Measurements from ENCODE around the gene ADAMTS12.

The ADAMTS12 gene

DNA sequence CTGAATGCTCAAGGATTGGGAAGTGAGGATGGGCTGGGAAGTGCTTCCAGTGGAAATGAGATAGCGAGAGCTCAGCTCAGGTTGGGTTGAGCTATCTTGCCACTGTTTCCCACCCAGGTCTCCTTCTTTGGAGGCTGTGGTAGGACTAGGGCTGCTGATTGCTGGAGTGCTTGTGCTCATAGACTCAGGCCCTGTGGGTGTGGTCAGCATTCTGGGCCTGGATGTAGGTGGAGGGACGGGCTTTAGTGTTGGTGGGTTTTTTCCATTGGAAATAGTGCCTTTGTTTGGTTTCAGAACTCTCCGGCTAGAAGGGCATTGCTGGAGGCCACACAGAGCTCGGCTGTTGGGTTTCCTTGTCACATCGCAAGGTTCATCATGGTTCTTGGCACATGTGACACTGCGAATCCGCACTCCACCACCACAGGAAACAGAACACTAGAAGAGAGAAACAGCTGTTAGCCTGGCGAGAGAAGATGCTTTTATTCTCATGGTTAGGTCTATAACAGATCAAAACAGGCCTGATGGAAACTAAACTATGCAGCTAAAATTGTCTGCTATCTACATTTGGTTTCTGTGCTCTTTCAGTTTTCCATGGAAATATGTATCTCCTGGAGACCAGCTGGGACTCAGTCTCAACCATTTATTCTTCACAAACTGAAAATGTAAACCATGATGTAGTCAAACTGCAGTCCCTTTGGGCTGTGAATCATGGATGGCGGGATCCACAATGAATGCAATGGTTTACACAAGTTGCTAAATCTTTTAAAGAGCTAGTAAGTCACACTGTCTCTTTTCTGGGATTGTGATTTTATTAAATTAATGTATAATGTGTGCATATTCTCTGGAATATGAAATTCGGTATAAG lies 314.8 kb downstream of the ADAMTS12 start:
- H3K27me3 ChIP-seq: no peaks in the 10 kb centered on the region
- no peak overlapping the region for H3K4me3 ChIP-seq
- intact Hi-C loops (cut with DNase I; ENCODE audit: low total_unique reads): no loop called here
- no peaks in the 10 kb centered on the region for H3K4me1 ChIP-seq
- H3K36me3 ChIP-seq: peaks cover 0 to 9% (median 3%) of the 10 kb centered on the region in 3 donors
- no peaks in the 10 kb centered on the region for H3K9me3 ChIP-seq
- DNase-seq: no peak
- TF ChIP-seq, protein P1, sequence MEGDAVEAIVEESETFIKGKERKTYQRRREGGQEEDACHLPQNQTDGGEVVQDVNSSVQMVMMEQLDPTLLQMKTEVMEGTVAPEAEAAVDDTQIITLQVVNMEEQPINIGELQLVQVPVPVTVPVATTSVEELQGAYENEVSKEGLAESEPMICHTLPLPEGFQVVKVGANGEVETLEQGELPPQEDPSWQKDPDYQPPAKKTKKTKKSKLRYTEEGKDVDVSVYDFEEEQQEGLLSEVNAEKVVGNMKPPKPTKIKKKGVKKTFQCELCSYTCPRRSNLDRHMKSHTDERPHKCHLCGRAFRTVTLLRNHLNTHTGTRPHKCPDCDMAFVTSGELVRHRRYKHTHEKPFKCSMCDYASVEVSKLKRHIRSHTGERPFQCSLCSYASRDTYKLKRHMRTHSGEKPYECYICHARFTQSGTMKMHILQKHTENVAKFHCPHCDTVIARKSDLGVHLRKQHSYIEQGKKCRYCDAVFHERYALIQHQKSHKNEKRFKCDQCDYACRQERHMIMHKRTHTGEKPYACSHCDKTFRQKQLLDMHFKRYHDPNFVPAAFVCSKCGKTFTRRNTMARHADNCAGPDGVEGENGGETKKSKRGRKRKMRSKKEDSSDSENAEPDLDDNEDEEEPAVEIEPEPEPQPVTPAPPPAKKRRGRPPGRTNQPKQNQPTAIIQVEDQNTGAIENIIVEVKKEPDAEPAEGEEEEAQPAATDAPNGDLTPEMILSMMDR (IDR thresholded peaks at IDR 0.05): no peak
- H3K27ac ChIP-seq: no peak overlapping the region

DNA sequence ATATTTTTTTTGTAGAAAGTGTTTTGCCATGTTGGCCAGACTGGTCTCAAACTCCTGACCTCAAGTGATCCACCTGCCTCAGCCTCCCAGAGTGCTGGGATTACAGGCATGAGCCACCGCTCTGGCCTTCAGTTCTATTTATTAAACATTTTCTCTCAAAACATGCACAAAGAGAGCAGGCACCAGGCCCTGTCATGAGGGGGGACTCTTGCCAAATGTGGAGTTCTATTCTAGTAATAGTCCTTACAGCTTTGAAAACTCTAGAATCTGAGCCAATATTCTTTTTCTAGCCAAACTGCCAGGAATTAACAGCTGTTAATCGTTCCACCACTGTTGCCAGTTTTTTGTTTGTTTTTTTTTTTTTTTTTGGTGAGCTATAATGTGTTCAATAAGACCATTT lies 326.5 kb downstream of the ADAMTS12 start:
- H3K27me3 ChIP-seq: no peaks in the 10 kb centered on the region
- H3K9me3 ChIP-seq: no peaks in the 10 kb centered on the region
- H3K27ac ChIP-seq: peak overlapping the region; percentile 13 to 60
- H3K4me1 ChIP-seq: peaks cover 0 to 34% (median 0%) of the 10 kb centered on the region in 4 donors
- H3K4me3 ChIP-seq: no peak overlapping the region
- no peaks in the 10 kb centered on the region for H3K36me3 ChIP-seq
- DNase-seq: peak; percentile 42 to 77
- intact Hi-C loops (cut with DNase I; ENCODE audit: low total_unique reads): no loop called here
- TF ChIP-seq, protein P1 (IDR thresholded peaks at IDR 0.05): no peak

DNA sequence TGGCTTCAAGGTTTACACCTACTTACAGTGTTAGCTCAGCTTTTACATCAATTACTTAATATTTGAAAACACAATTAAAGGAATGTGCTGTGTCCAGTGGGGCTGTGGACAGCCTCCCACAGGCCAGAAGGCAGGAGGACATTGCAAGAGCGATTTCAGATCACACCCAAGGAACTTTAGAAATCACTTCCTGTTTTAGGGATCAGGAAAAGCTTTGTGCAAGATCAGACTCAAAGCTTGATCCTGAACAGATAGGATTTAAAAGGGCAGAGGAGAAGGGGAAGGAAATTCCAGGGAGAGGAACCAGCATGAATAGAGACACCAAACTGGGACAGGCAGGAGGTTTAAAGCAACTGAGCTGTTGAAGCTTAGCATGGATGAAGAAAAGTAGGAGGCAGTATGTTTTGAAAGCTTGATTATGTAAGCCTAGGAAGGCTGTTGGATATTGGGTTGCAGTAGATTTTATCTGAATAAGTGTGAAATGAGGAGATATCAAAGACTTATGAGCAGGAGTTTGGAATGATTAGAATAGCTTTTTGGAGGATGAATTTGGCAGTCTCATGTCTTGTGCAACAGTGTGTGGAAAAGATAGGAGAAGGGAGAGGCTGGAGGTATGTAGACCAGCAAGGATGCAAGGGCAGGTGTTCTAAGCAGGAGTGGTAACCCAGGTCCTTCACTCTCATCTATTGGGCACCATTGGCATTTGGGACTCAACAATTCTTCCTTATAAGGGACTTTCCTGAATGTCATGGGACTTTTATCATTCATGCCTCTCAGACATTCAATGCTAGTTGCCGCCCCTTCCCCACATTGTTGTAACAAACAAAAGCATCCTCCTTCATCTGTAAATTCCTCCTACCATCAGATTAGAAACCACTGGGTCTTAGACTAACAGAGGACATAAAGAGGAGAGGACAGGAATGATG lies 327.5 kb downstream of the ADAMTS12 start:
- Histone ChIP-seq H3K27me3 (no peaks in the 10 kb centered on the region), H3K4me1 (peaks cover 0 to 34% (median 0%) of the 10 kb centered on the region in 4 donors), H3K27ac (peak overlapping the region in 1 of 2 donors; percentile 60), H3K9me3 (no peaks in the 10 kb centered on the region), H3K4me3 (no peak overlapping the region), H3K36me3 (no peaks in the 10 kb centered on the region)
- no peak for DNase-seq
- TF ChIP-seq, protein P1 (IDR thresholded peaks at IDR 0.05): no peak
- intact Hi-C loops (cut with DNase I; ENCODE audit: low total_unique reads): no loop called here

DNA sequence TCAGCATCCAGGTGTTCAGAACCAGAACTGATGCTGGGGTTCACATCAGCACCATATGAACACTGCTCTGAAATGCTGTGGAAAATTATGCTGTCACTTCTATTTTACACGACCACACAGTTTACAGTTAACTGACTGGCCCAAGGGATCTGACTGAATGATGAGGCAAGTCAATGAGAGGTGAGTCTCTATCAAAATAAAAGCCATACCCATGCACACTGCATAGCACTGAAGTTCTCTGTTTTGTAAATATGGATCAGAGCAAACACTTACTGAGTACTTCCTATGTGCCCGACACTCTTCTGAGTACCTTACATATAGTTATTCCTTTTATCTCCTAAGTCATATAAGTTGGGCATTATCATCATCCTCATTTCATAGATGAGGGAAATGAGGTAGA lies 328.3 kb downstream of the ADAMTS12 start:
- H3K4me3 ChIP-seq: no peak overlapping the region
- H3K9me3 ChIP-seq: no peaks in the 10 kb centered on the region
- TF ChIP-seq, protein P1 (IDR thresholded peaks at IDR 0.05): no peak
- peaks cover 0 to 41% (median 2%) of the 10 kb centered on the region in 4 donors for H3K4me1 ChIP-seq
- H3K36me3 ChIP-seq: no peaks in the 10 kb centered on the region
- peak overlapping the region in 1 of 2 donors; percentile 60 for H3K27ac ChIP-seq
- DNase-seq: no peak
- no peaks in the 10 kb centered on the region for H3K27me3 ChIP-seq
- intact Hi-C loops (cut with DNase I; ENCODE audit: low total_unique reads): no loop called here

DNA sequence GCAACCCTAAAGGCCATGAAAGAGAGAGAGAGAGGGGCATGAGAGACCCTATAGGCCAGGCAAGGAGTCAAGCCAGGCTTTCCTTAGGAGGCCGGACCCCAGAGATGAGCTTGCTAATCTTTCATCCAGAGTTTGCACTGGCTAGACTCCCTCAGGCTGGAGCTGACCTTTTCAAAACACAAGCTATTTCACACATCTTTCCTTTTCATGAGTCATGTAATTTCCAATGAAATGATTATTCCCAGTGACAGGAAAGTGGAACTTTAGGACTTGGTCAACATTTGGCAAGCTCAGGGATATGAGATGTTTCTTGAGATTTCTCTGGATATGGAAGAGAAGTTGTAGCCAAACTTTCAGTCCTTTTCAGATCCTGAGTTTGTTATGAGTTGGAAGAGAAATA lies 333.3 kb downstream of the ADAMTS12 start:
- Histone ChIP-seq H3K27ac (no peak overlapping the region), H3K36me3 (no peaks in the 10 kb centered on the region), H3K27me3 (no peaks in the 10 kb centered on the region), H3K4me3 (no peak overlapping the region), H3K4me1 (peaks cover 0 to 18% (median 4%) of the 10 kb centered on the region in 4 donors), H3K9me3 (no peaks in the 10 kb centered on the region)
- DNase-seq: no peak
- TF ChIP-seq, protein P1 (IDR thresholded peaks at IDR 0.05): no peak
- intact Hi-C loops (cut with DNase I; ENCODE audit: low total_unique reads): no loop called here

Measured in tibial artery (tissue), 4 donors.